GM19328 (cell line): ENCODE measurements around the gene KIF3C.
"Not testable (repeated sequence)": the region's sequence is repeated elsewhere in the genome, so short reads cannot be mapped to it uniquely, and the experiment has no call there.

Experiments
- ATAC-seq: cut with Tn5 transposase; IDR thresholded peaks from one replicate; pipeline ENCODE4 v1.9.1; 2021; ENCODE audit warnings: mild to moderate bottlenecking, moderate library complexity; ENCODE audit not compliant: unreplicated experiment

KIF3C gene

GRCh38 chr2:25920786-25921415, 61.4 kb downstream of the KIF3C start:
- no peak for ATAC-seq

- no peak for ATAC-seq
Measured at GRCh38 chr2:25920336-25920735, 62.0 kb downstream of the KIF3C start.

GRCh38 chr2:25917832-25918231, 64.5 kb downstream of the KIF3C start:
- no peak for ATAC-seq

- ATAC-seq: not testable (repeated sequence)
Measured at GRCh38 chr2:25917411-25917810, 64.9 kb downstream of the KIF3C start.

- not testable (repeated sequence) for ATAC-seq
Measured at GRCh38 chr2:25915944-25916772, 66.1 kb downstream of the KIF3C start.

DNA sequence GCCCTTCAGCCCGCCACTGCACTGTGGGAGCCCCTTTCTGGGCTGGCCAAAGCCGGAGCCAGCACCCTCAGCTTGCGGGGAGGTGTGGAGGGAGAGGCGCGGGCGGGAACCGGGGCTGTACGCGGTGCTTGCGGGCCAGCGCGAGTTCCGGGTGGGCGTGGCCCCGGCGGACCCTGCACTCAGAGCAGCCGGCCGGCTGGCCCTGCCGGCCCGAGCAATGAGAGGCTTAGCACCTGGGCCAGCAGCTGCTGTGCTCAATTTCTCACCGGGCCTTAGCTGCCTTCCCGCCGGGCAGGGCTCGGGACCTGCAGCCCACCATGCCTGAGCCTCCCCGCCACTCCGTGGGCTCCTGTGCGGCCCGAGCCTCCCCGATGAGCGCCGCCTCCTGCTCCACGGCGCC, 66.9 kb downstream of the KIF3C start:
- ATAC-seq: not testable (repeated sequence)

GRCh38 chr2:25913696-25913973, 68.7 kb downstream of the KIF3C start:
- ATAC-seq: not testable (repeated sequence)

DNA sequence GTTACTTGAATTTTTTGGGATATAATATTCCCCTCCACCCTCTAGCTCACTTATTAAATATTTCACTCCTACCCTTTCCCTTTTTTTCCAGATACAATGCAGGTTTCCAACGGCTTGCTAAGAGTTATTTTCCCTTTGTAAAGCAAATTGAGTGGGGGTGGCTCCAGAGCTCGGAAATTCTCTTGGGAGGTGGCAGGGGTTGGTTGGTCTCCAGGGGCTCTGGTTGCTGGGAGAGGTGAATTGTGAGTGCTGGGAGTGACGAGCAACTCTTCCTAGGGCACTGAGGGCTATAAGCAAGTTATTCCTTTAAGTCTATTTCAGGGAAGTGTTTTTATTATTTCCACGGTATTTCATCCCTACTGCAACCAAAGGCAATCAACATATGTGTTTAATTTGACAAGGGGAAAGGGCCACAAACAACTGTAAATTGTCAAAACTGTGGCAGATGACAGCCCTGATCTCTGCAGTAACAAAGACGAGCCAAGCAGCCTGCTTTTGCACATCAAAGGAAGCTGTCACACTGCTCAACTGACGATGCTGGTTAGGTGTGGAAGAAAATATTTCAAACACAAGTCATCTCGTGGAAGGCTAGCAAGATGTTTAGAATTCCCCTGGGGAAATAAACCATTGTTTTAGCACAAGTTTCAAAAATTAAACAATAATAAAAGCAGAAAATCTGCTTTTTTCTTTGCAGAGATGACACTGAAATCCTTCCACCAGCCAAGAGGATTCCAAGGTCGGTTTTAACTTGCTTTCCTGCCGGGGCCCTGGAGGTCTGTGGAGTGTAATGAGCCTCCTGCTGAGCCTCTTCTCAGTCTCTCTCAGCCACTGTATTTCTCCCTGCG, 69.2 kb downstream of the KIF3C start:
- no peak for ATAC-seq

- ATAC-seq: not testable (repeated sequence)
Measured at GRCh38 chr2:25909574-25909973, 72.7 kb downstream of the KIF3C start.

- no peak for ATAC-seq
Measured at GRCh38 chr2:25905126-25905525, 77.2 kb downstream of the KIF3C start.

DNA sequence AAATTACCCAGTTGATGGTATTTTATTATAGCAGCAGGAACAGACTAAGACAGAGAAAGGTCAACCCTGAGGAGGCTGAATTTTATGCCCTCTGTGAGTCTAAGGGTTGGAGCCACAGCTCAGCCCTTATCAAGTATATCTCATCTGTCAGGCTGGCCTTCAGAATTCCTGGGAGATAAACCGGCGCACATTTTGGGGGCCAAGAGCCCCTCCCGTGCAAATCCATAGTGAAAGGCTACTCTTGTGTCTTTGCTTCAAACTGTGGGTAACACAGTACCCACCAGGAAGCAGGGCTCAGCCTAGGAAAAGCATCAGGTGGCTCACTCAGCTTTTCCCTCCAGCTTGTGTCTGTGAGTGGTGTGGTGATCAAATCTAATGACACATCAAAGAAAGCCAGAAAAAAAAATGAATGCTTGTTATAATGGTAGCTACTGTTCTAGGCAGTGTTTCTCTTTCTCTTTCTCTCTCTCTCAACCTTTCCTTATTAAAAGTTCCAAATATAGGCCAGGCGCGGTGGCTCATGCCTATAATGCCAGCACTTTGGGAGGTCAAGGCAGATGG, 79.0 kb downstream of the KIF3C start:
- ATAC-seq: no peak

DNA sequence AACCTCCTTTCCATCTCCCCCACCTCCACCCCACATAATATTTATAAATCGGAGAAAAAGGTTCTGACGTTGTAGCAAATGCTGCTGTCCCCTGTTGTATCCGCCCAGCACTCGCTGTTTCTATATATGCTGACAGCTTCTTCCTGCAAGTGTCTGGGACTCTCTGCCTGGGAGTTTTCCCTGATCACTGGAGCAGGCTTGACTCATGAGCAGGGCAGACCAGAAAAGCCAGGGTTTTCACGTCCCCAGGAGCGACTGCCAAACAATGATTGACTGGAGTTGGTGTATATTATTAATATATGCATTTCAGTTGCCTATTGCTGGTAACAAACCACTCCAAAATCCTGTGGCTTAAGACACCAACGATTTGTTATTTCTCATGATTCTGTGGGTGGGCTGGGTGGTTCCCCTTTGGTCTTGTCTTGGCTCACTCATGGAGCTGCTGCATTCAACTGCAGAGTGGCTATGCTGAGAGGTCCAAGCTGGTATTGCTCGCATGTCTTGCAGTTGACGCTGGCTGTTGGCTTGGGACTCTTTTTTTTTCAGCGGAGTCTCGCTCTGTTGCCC, 82.8 kb downstream of the KIF3C start:
- ATAC-seq: no peak

DNA sequence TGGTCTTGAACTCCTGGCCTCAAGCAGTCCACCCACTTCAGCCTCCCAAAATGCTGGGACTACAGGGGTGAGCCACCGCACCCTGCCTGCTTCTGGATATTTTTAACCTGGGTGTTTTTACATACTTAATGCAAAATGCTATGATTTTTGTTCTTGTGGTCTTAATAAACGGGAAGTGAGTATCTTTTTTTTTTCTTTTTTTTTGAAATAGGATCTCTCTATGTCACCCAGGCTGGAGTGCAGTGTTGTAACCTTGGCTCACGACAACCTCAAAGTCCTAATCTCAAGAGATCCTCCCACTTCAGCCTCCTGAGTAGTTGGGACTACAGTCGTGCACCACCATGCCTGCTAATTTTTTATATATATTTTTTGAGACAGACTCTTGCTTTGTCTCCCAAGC, 84.8 kb downstream of the KIF3C start:
- no peak for ATAC-seq

- ATAC-seq: not testable (repeated sequence)
Measured at GRCh38 chr2:25896308-25896707, 86.0 kb downstream of the KIF3C start.

- no peak for ATAC-seq
Measured at GRCh38 chr2:25895610-25896009, 86.7 kb downstream of the KIF3C start.

DNA sequence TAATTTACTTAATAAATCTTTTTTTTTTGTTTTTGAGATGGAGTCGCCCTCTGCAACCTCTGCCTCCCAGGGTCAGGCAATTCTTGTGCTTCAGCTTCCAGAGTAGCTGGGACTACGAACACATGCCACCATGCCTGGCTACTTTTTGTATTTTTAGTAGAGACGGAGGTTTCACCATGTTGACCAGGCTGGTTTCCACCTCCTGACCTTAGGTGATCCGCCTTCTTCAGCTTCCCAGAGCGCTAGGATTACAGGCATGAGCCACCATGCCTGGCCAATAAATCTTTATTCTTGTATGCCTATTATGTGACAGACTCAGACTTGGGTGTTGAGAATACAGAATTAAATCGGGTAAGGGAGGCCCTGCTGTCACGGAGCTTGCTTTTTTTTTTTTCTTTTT, 87.3 kb downstream of the KIF3C start:
- no peak for ATAC-seq

- ATAC-seq: no peak
Measured at GRCh38 chr2:25894135-25894830, 88.0 kb downstream of the KIF3C start.

DNA sequence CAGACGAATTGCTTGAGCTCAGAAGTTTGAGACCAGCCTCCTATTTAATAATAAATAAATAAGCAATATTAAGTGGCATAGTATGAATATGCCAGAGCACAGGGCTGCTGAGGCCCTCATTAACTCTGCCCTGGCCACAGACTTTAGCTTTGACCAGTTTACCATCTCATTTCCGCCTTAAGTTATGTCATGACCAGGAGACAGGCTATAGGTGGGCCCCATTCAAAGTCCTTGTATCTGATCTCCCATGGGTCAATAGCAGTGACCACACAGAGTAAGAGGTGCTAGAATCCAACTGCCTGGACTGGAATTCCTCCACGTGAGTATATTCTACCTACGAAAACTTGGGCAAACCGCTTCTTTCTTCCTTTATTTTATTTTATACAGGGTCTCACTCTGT, 90.6 kb downstream of the KIF3C start:
- ATAC-seq: no peak

- ATAC-seq: no peak
Measured at GRCh38 chr2:25887624-25888242, 94.6 kb downstream of the KIF3C start.

DNA sequence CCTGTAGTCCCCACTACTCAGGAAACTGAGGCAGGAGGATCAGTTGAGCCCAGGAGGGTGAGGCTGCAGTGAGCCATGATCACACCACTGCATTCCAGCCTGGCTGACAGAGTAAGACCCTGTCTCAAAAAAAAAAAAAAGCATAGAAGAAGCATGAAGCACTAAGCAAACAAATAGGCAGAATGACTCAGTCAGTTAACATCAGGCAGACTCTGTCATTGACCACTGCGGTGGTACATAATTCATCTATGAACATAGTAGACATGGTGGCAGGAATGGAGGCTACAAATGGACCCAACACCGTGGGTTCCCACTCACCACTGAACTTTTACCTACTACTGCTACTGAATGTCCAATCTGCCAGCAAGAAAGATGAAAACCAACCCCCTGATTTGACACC, 96.4 kb downstream of the KIF3C start:
- no peak for ATAC-seq
